Stimulated activated CD4-positive, alpha-beta T cell treated with anti-CD3 and anti-CD28 coated beads, Interleukin-2, amount 100 ng/mL, for 4 hours (primary cell): ENCODE measurements around the gene CACNA2D1.

Experiments used
- DNase-seq: peaks from one replicate; pipeline ENCODE4 v3.0.0-alpha.2; 2020; ENCODE audit warnings: low read depth

Gene CACNA2D1

GRCh38 chr7:82443547-82444219, at the start of gene CACNA2D1:
TSS of gene CACNA2D1 (minus strand) at chr7:82443777.
- DNase-seq: no peak

GRCh38 chr7:82481499-82482097, 38.0 kb upstream of the CACNA2D1 start:
- no peak for DNase-seq

- DNase-seq: no peak
These were observed 34.3 kb upstream of the CACNA2D1 start for GRCh38 chr7:82477733-82478515.

- DNase-seq: no peak
These were observed 29.4 kb upstream of the CACNA2D1 start for GRCh38 chr7:82472966-82473365.

- DNase-seq: no peak
These were observed 27.9 kb upstream of the CACNA2D1 start for GRCh38 chr7:82471351-82472020.

GRCh38 chr7:82469207-82469606, 25.6 kb upstream of the CACNA2D1 start:
- DNase-seq: no peak

GRCh38 chr7:82468435-82468834, 24.9 kb upstream of the CACNA2D1 start:
- DNase-seq: no peak

- DNase-seq: no peak
These were observed 23.4 kb upstream of the CACNA2D1 start for GRCh38 chr7:82467020-82467419.

GRCh38 chr7:82464372-82464771, 20.8 kb upstream of the CACNA2D1 start:
- no peak for DNase-seq

- no peak for DNase-seq
These were observed 11.7 kb upstream of the CACNA2D1 start for GRCh38 chr7:82455295-82455694.

GRCh38 chr7:82450759-82451158, 7.2 kb upstream of the CACNA2D1 start:
- no peak for DNase-seq

GRCh38 chr7:82449910-82450309, 6.3 kb upstream of the CACNA2D1 start:
- DNase-seq: no peak

- no peak for DNase-seq
These were observed 3.3 kb upstream of the CACNA2D1 start for GRCh38 chr7:82446897-82447296.

- no peak for DNase-seq
These were observed 1.7 kb upstream of the CACNA2D1 start for GRCh38 chr7:82445271-82445670.

GRCh38 chr7:82444220-82444909, 788 bp upstream of the CACNA2D1 start:
- DNase-seq: no peak

GRCh38 chr7:82443036-82443546, 486 bp downstream of the CACNA2D1 start:
- DNase-seq: no peak

GRCh38 chr7:82442492-82443035, 1.0 kb downstream of the CACNA2D1 start:
- no peak for DNase-seq

- DNase-seq: no peak
These were observed 1.7 kb downstream of the CACNA2D1 start for GRCh38 chr7:82441669-82442478.

GRCh38 chr7:82438521-82438920, 5.1 kb downstream of the CACNA2D1 start:
- DNase-seq: no peak

- no peak for DNase-seq
These were observed 7.8 kb downstream of the CACNA2D1 start for GRCh38 chr7:82435769-82436168.
